DND-41 (cell line): Measurements from ENCODE around the gene NFIB.

Source experiments
- CTCF ChIP-seq: IDR thresholded peaks from 2 replicates; pipeline ENCODE4 v1.5.1; 2012; ENCODE audit warnings: borderline replicate concordance, low read length, moderate library complexity, mild to moderate bottlenecking; ENCODE audit not compliant: poor library complexity, severe bottlenecking; ENCODE audit errors: extremely low read depth
- EZH2 ChIP-seq: IDR thresholded peaks from 3 replicates; pipeline ENCODE4 v1.6.1; 2012; ENCODE audit warnings: borderline replicate concordance, low read depth, mild to moderate bottlenecking, moderate library complexity, low read length, inconsistent platforms; ENCODE audit not compliant: severe bottlenecking

DNA sequence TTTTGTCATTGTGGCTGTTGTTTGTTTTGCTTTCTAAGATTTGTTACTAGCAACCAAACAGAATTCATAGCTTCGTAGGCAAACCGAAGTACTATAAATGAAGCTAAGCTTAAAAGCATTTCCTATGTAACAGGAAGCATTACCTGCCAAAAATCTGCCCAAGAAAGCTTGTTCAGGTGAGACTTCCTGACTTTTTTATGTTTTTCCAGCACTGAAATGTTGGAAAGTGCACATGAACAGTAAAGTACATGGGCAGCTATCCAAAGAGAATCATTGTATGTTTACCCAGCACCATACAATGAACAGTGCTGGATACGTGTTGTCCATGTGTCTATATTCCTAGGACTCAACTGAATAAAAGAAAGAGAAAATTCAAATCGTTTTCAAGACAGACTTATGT is 247.1 kb downstream of the NFIB start:
- TF ChIP-seq CTCF (no peak), EZH2 (no peak)
